GM12875 (cell line): ENCODE data around the gene RMC1.
"Not testable (repeated sequence)": the region's sequence is repeated elsewhere in the genome, so short reads cannot be mapped to it uniquely, and the experiment has no call there.

ENCODE experiments used
- H3K4me3 ChIP-seq: one replicate; pipeline ENCODE4 v1.5.1; 2011; ENCODE audit warnings: low read depth, low read length, control low read depth
- TF ChIP-seq, protein P1 (sequence below): IDR thresholded peaks from 2 replicates; pipeline ENCODE4 v1.5.1; 2011; ENCODE audit warnings: low read depth, mild to moderate bottlenecking, control low read depth, inconsistent platforms, low read length, moderate library complexity, borderline replicate concordance; ENCODE audit not compliant: insufficient read depth

The RMC1 gene

GRCh38 chr18:23485386-23485785, 17.9 kb upstream of the RMC1 start:
- TF ChIP-seq, protein P1, sequence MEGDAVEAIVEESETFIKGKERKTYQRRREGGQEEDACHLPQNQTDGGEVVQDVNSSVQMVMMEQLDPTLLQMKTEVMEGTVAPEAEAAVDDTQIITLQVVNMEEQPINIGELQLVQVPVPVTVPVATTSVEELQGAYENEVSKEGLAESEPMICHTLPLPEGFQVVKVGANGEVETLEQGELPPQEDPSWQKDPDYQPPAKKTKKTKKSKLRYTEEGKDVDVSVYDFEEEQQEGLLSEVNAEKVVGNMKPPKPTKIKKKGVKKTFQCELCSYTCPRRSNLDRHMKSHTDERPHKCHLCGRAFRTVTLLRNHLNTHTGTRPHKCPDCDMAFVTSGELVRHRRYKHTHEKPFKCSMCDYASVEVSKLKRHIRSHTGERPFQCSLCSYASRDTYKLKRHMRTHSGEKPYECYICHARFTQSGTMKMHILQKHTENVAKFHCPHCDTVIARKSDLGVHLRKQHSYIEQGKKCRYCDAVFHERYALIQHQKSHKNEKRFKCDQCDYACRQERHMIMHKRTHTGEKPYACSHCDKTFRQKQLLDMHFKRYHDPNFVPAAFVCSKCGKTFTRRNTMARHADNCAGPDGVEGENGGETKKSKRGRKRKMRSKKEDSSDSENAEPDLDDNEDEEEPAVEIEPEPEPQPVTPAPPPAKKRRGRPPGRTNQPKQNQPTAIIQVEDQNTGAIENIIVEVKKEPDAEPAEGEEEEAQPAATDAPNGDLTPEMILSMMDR = no peak
- H3K4me3 ChIP-seq = no peak overlapping the region

DNA sequence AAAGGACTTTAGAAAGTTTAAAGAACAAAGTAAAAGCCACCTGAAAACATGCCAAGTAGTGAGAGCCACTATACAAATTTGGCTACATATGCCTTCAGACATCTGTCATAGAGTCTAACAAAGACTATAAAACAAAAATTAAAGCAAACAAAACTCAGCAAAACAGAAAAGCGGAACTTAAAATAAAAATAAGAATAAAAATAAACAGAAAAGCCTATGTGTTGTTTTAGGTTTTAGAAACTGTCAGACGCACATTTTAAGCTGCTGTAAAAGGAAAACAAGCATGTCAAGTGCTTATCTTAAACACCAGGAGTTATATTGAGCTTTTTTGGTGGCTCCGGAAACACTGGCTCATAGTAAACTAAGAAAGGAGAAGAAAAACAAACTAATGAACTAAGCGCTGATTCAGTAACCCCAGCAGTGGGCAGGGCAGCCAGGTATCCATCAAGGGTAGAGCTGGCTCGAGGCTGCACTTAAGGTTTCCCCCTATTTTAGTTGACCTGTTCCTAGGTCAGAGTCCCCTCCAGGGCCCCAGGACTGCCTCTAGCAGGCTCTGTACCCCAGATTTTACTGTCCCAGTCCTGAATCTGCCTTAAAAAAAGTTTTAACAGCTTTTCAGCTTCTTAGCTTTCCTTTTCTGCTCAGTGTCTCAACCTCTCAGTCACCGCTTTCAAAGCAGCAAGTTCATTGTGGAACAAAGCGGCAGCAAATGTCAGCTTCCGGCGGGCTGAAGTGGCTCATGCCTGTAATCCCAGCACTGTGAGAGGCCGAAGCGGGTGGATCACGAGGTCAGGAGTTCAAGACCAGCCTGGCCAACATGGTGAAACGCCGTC, 15.4 kb upstream of the RMC1 start:
- TF ChIP-seq, protein P1 = no peak

DNA sequence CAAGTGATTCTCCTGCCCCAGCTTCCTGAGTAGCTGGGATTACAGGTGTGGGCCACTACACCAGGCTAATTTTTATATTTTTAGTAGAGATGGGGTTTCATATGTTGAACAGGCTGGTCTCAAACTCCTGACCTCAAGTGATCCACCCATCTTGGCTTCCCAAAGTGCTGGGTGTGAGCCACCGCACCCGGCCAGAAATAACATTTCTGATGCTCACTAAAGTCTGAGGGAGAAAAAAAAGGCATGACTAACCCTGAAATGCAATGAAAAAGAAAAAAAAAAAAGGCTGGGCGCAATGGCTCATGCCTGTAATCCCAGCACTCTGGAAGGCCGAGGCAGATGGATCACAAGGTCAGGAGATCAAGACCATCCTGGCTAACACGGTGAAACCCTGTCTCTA, 13.7 kb upstream of the RMC1 start:
- not testable (repeated sequence) for H3K4me3 ChIP-seq

More for the DNA sequence above, 15.4 kb upstream of the RMC1 start:
- peak overlapping the region; percentile 43 for H3K4me3 ChIP-seq

DNA sequence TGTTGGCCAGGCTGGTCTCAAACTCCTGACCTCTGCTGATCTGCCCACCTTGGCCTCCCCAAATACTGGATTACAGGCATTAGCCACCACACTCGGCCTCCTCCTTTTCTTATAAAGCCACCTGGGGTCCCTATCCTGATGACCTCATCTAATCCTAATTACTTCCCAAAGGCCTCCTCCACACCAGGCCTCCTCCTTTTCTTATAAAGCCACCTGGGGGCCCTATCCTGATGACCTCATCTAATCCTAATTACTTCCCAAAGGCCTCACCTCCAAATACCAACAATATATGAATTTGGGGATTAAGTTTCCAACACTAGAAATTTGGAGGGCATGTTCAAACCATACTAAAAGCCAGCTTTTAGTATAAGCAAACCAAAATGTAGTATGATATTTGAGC, 9.7 kb upstream of the RMC1 start:
- no peak overlapping the region for H3K4me3 ChIP-seq
- TF ChIP-seq, protein P1 = no peak

DNA sequence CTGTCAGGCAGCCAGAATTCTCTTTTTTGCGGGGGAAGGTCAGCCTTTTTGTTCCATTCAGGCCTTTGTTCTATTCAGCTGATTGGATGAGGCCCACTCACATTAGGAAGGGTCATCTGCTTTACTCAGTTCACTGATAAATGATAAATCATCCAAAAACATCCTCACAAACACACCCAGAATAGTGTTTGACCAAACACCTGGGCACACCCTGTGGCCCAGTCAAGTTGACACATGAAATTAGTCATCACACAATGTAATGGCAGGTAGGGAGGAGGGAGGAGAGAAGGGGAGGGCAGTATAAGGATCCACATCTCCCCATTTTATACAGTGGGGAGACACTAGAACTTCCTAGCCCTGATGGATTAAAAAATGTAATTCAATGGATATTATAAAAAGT, 8.3 kb upstream of the RMC1 start:
- no peak overlapping the region for H3K4me3 ChIP-seq
- TF ChIP-seq, protein P1 = no peak

DNA sequence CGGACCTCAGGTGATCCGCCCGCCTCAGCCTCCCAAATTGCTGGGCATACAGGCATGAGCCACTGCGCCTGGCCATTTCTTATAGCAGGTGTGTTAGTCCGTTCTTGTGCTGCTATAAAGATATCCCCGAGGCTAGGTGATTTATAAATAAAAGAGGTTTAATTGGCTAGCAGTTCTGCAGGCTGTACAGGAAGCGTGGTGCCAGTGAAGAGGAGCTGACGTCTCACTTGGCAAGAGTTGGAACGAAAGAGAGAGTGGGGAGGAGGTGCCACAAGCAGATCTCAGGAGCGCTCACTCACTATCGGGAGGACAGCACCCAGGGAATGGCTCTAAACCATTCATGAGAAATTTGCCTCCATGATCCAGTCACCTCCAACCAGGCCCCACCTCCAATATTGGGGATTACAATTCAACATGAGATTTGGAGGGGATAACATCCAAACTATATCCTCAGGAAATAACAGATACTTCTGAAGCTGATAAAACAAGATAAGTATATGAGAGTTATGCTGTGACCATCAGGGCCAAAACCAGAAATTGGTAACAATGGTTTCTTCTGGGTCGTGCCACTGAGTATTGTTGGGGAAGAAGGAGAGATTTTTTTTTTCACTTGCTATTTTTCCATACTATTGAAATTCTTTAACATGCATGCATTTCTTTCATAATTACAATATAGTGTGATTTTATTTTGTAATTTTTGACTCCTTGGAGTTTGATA, 7.4 kb upstream of the RMC1 start:
- TF ChIP-seq, protein P1 = no peak
- H3K4me3 ChIP-seq = no peak overlapping the region

DNA sequence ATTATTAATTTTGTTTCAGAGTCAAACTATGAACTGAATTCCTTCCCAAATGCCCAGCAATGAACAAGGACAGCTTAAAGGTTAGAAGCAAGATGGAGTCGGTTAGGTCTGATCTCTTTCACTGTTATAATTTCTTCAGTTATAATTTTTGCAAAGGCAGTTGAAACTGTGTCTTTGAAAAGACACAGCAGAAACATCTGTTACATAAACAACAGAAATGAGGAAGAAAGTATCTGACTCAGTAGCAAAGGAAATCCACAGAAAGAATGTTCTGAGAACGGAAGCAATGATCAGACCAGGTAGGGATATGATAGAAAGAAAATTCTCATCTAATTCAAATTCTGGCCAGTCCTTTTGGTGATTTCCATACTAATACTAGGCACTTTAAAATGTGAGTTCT, 5.2 kb upstream of the RMC1 start:
- H3K4me3 ChIP-seq = no peak overlapping the region
- TF ChIP-seq, protein P1 = no peak
